A549 (cell line): ENCODE results near the gene HDLBP. TPM values are rescaled to one million over a fixed set of nuclear protein-coding genes. Genes with fewer than 3 reads are reported as not detected.

Experiments
- ATAC-seq, 2 experiments: fragments of 200-7000 bp in 1 of 2; fragments of >200 bp in 1 of 2; cut with Nextera tagmentation in 1 of 2; cut with Tn5 transposase in 1 of 2; 3 replicates each; pipeline versions ENCODE4 v1.8.0 to v1.9.1; 2018 to 2020; ENCODE audit warnings: mild to moderate bottlenecking in 1 of 2, moderate library complexity in 1 of 2
- CTCF ChIA-PET: fragments of 300-600 bp; sonication (Branson Sonifier 250); formaldehyde crosslinking; extraction: SDS; loops from one replicate; lab custom pipeline; 2021; ENCODE audit warnings: antibody characterized with exemption, inconsistent platforms; lab: Yijun Ruan, JAX
- POLR2A ChIA-PET: fragments of 350-600 bp; formaldehyde crosslinking; extraction: SDS; loops from one replicate; lab custom pipeline; 2021; ENCODE audit warnings: antibody characterized with exemption, inconsistent platforms; lab: Yijun Ruan, JAX
- DNase-seq, 2 experiments: peaks; one replicate each; pipeline versions ENCODE4 v3.0.0 to v3.0.0-alpha.2; 2011 to 2016; ENCODE audit warnings: low read depth in 1 of 2, low spot score in 1 of 2
- FAIRE-seq: peaks from 2 replicates; lab custom pipeline; 2011; peaks lifted over from hg19 to GRCh38; lab: Jason Lieb, UNC
- H3K27ac ChIP-seq, 2 experiments: fragments of >200 bp; sonication (Bioruptor Twin); formaldehyde crosslinking; 3 replicates each; pipeline ENCODE4 v1.5.1; 2016 to 2017
- H3K4me1 ChIP-seq: fragments of >200 bp; sonication (Bioruptor Twin); formaldehyde crosslinking; 3 replicates; pipeline ENCODE4 v1.6.1; 2016
- H3K4me2 ChIP-seq: fragments of >200 bp; sonication (Bioruptor Twin); formaldehyde crosslinking; 3 replicates; pipeline ENCODE4 v1.6.1; 2016
- H3K4me3 ChIP-seq: fragments of >200 bp; sonication (Bioruptor Twin); formaldehyde crosslinking; 3 replicates; pipeline ENCODE4 v1.5.1; 2016
- H3K9me3 ChIP-seq: fragments of >200 bp; sonication (Bioruptor Twin); formaldehyde crosslinking; 3 replicates; pipeline ENCODE4 v1.6.1; 2016
- CBX2 ChIP-seq: fragments of 200-600 bp; sonication (generic); IDR thresholded peaks from 2 replicates; pipeline ENCODE4 v1.6.1; 2016; ENCODE audit warnings: low read depth, mild to moderate bottlenecking, borderline replicate concordance
- CHD4 ChIP-seq: fragments of 200-600 bp; sonication (generic); IDR thresholded peaks from 2 replicates; pipeline ENCODE4 v1.6.1; 2016; ENCODE audit warnings: antibody characterized with exemption, mild to moderate bottlenecking, borderline replicate concordance
- HDAC2 ChIP-seq: fragments of 200-600 bp; sonication (generic); IDR thresholded peaks from 2 replicates; pipeline ENCODE4 v1.6.1; 2016
- HEYL ChIP-seq: fragments of 250-450 bp; sonication (Bioruptor Pico); IDR thresholded peaks from 2 replicates; pipeline ENCODE4 v1.8.0; 2021; ENCODE audit warnings: mild to moderate bottlenecking, moderate library complexity
- JUNB ChIP-seq: fragments of >200 bp; sonication (Bioruptor Twin); formaldehyde crosslinking; IDR thresholded peaks from 2 replicates; pipeline ENCODE4 v1.6.1; 2016
- KDM1A ChIP-seq: fragments of 200-600 bp; sonication (generic); IDR thresholded peaks from 2 replicates; pipeline ENCODE4 v1.6.1; 2016; ENCODE audit warnings: low read depth, mild to moderate bottlenecking
- KDM5A ChIP-seq: fragments of 200-600 bp; sonication (generic); IDR thresholded peaks from 2 replicates; pipeline ENCODE4 v1.6.1; 2016; ENCODE audit warnings: antibody characterized with exemption, mild to moderate bottlenecking
- MAX ChIP-seq: IDR thresholded peaks from 2 replicates; pipeline ENCODE4 v1.6.1; 2012
- POLR2AphosphoS2 ChIP-seq: conservative IDR thresholded peaks from 2 replicates; pipeline ENCODE4 v1.6.1; 2012; ENCODE audit warnings: low read length, improper control_type of control experiment, inconsistent platforms
- RAD21 ChIP-seq, 2 experiments: fragments of >200 bp in 1 of 2; sonication (Bioruptor Twin) in 1 of 2; formaldehyde crosslinking in 1 of 2; IDR thresholded peaks in 1 of 2; conservative IDR thresholded peaks in 1 of 2; 2 replicates in 1 of 2; 3 replicates in 1 of 2; pipeline ENCODE4 v1.6.1; 2012 to 2018; ENCODE audit warnings: inconsistent platforms in 1 of 2
- RCOR1 ChIP-seq: fragments of 150-350 bp; IDR thresholded peaks from 2 replicates; pipeline ENCODE4 v1.6.1; 2014; ENCODE audit warnings: antibody characterized with exemption, low read length, low read depth
- REST ChIP-seq: fragments of 200-600 bp; sonication (generic); IDR thresholded peaks from 2 replicates; pipeline ENCODE4 v1.6.1; 2016; ENCODE audit warnings: antibody characterized with exemption, mild to moderate bottlenecking, moderate library complexity
- RFX5 ChIP-seq: fragments of 450-650 bp; IDR thresholded peaks from 2 replicates; pipeline ENCODE4 v1.7.1; 2014; ENCODE audit warnings: antibody characterized with exemption, mild to moderate bottlenecking, moderate library complexity
- SREBF2 ChIP-seq: fragments of 450-650 bp; IDR thresholded peaks from 2 replicates; pipeline ENCODE4 v1.6.1; 2014; ENCODE audit warnings: mild to moderate bottlenecking, moderate library complexity
- ZFP36 ChIP-seq: fragments of 450-650 bp; IDR thresholded peaks from 2 replicates; pipeline ENCODE4 v1.6.1; 2014; ENCODE audit warnings: borderline replicate concordance; ENCODE audit not compliant: partially characterized antibody
- ZSCAN20 ChIP-seq: fragments of 250-450 bp; sonication (Bioruptor Pico); IDR thresholded peaks from 2 replicates; pipeline ENCODE4 v1.8.0; 2022; ENCODE audit warnings: mild to moderate bottlenecking, moderate library complexity
- WGBS: methylation state at CpG from one replicate; pipeline ENCODE4 v1.1.6; 2017; ENCODE audit errors: missing lambda C conversion rate; 5-methylcytosine and 5-hydroxymethylcytosine counted together
- polyA plus RNA-seq, 4 experiments: library from polyadenylated mRNA; depleted of rRNA in 3 of 4; stranded (reverse); fragments of >200 nt; fragmentation: RNase III in 1 of 4; extraction: RNeasy Plus Mini Kit Qiagen cat#74134 plus additional on column Dnase treatment in 1 of 4; gene quantifications; 2 replicates in 3 of 4; 3 replicates in 1 of 4; pipeline ENCODE4 v1.2.3, GENCODE V29; 2011 to 2017
- TF ChIP-seq, protein P1 (sequence below): fragments of 450-650 bp; IDR thresholded peaks from 2 replicates; pipeline ENCODE4 v1.6.1; 2014; ENCODE audit warnings: antibody characterized with exemption
- TF ChIP-seq, protein P2 (sequence below): fragments of >200 bp; sonication (Bioruptor Twin); formaldehyde crosslinking; IDR thresholded peaks from 3 replicates; pipeline ENCODE4 v1.5.1; 2016
- TF ChIP-seq, protein P3 (sequence below): fragments of 250-450 bp; sonication (Bioruptor Pico); IDR thresholded peaks from 2 replicates; pipeline ENCODE4 v1.5.0; 2021; ENCODE audit warnings: mild to moderate bottlenecking, moderate library complexity, borderline replicate concordance

HDLBP gene
- polyA plus RNA-seq, 2 of the 4 experiments (the other 2 are of a cell fraction): 248 to 292 TPM

- 83% methylated on average over 8 of the region's 8 CpGs for WGBS
- DNase-seq: no peak
- Histone ChIP-seq H3K27ac (no peak overlapping the region), H3K4me1 (no peaks in the 10 kb centered on the region)
- no peak for TF ChIP-seq HEYL (CRISPR knock-in tag)
- TF ChIP-seq ZSCAN20 (CRISPR knock-in tag): no peak
- TF ChIP-seq, all 56 proteins: peak for 0
- ATAC-seq (no peak), FAIRE-seq (no peak)
- Histone ChIP-seq H3K9me3 (no peaks in the 10 kb centered on the region), H3K4me3 (no peak overlapping the region), H3K4me2 (no peak overlapping the region)
- ChIA-PET POLR2A (interaction anchor here (1.5 kb wide), 1 partner anchor 56 kb away, joined by 4 read pairs; no protein-coding TSS in a partner anchor), CTCF (interaction anchor here (1.4 kb wide), 1 partner anchor 57 kb away, joined by 3 read pairs; the partner anchor contains the start of genes HDLBP and SEPTIN2)
Measured at GRCh38 chr2:241258505-241259280, 56.8 kb downstream of the HDLBP start.

- ChIA-PET CTCF (interaction anchor here (0.6 to 1.8 kb wide), 4 partner anchors 13 to 58 kb away, joined by 3 to 5 read pairs (median 3); partner anchors contain the start of genes HDLBP and SEPTIN2), POLR2A (interaction anchor here (1.5 kb wide), 1 partner anchor 57 kb away, joined by 4 read pairs; no protein-coding TSS in a partner anchor)
- no peak overlapping the region for H3K4me3 ChIP-seq
- no peaks in the 10 kb centered on the region for H3K4me1 ChIP-seq
- H3K9me3 ChIP-seq: no peaks in the 10 kb centered on the region
- H3K27ac ChIP-seq: no peak overlapping the region
- ATAC-seq (no peak), DNase-seq (no peak), FAIRE-seq (no peak)
- H3K4me2 ChIP-seq: no peak overlapping the region
- WGBS: 84% methylated on average over 11 of the region's 11 CpGs
- TF ChIP-seq RCOR1 (no peak), SREBF2 (no peak), ZFP36 (no peak), CHD4 (no peak), RAD21 (conservative IDR thresholded peaks at IDR 0.05 in 1 of 2, IDR thresholded peaks at IDR 0.05 in 1 of 2) (peak in 1 of 2 experiments; percentile 24; a peak in 1 of 5 replicates), RFX5 (no peak), MAX (no peak), KDM1A (no peak), JUNB (no peak), POLR2AphosphoS2 (no peak), HDAC2 (no peak)
- TF ChIP-seq, protein P1, sequence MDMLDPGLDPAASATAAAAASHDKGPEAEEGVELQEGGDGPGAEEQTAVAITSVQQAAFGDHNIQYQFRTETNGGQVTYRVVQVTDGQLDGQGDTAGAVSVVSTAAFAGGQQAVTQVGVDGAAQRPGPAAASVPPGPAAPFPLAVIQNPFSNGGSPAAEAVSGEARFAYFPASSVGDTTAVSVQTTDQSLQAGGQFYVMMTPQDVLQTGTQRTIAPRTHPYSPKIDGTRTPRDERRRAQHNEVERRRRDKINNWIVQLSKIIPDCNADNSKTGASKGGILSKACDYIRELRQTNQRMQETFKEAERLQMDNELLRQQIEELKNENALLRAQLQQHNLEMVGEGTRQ: no peak
- TF ChIP-seq, protein P2, sequence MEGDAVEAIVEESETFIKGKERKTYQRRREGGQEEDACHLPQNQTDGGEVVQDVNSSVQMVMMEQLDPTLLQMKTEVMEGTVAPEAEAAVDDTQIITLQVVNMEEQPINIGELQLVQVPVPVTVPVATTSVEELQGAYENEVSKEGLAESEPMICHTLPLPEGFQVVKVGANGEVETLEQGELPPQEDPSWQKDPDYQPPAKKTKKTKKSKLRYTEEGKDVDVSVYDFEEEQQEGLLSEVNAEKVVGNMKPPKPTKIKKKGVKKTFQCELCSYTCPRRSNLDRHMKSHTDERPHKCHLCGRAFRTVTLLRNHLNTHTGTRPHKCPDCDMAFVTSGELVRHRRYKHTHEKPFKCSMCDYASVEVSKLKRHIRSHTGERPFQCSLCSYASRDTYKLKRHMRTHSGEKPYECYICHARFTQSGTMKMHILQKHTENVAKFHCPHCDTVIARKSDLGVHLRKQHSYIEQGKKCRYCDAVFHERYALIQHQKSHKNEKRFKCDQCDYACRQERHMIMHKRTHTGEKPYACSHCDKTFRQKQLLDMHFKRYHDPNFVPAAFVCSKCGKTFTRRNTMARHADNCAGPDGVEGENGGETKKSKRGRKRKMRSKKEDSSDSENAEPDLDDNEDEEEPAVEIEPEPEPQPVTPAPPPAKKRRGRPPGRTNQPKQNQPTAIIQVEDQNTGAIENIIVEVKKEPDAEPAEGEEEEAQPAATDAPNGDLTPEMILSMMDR: peak; percentile 24; the same call in 2 of the 3 replicates
- TF ChIP-seq, protein P3, sequence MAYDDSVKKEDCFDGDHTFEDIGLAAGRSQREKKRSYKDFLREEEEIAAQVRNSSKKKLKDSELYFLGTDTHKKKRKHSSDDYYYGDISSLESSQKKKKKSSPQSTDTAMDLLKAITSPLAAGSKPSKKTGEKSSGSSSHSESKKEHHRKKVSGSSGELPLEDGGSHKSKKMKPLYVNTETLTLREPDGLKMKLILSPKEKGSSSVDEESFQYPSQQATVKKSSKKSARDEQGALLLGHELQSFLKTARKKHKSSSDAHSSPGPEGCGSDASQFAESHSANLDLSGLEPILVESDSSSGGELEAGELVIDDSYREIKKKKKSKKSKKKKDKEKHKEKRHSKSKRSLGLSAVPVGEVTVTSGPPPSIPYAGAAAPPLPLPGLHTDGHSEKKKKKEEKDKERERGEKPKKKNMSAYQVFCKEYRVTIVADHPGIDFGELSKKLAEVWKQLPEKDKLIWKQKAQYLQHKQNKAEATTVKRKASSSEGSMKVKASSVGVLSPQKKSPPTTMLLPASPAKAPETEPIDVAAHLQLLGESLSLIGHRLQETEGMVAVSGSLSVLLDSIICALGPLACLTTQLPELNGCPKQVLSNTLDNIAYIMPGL (CRISPR knock-in tag): no peak
Measured at GRCh38 chr2:241257419-241258032, 57.9 kb downstream of the HDLBP start.

DNA sequence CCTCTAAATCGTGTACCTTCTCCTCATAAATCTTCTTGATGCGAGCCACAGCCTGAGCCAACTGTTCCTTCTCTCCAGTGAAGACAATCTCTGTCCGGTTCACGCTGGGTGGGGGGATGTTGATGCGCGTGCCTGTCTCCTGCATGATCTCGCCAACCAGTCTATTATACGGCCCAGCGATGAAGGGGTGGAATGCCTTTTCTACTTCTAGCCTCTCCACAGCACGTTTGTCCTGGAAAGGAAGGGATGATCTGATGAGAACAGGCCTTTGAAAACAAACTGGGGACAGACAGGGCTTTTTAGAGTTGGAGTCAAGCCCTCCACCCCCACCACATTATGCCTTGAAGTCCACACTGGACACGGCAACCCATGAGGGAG is 59.3 kb downstream of the HDLBP start:
- Histone ChIP-seq H3K4me2 (no peak overlapping the region), H3K9me3 (no peaks in the 10 kb centered on the region), H3K4me3 (no peak overlapping the region), H3K4me1 (no peaks in the 10 kb centered on the region), H3K27ac (no peak overlapping the region)
- ChIA-PET POLR2A (no interaction called here), CTCF (interaction anchor here (1.1 kb wide), 1 partner anchor 28 kb away, joined by 3 read pairs; no protein-coding TSS in a partner anchor)
- ATAC-seq (no peak), DNase-seq (no peak), FAIRE-seq (no peak)
- no peak for TF ChIP-seq KDM5A
- no peak for TF ChIP-seq REST
- TF ChIP-seq CHD4: no peak
- TF ChIP-seq RAD21 (conservative IDR thresholded peaks at IDR 0.05 in 1 of 2, IDR thresholded peaks at IDR 0.05 in 1 of 2): no peak
- no peak for TF ChIP-seq CBX2
- WGBS: 94% methylated on average over 11 of the region's 11 CpGs
